ENCODE data around the gene TNIP1.

Gene TNIP1

DNA sequence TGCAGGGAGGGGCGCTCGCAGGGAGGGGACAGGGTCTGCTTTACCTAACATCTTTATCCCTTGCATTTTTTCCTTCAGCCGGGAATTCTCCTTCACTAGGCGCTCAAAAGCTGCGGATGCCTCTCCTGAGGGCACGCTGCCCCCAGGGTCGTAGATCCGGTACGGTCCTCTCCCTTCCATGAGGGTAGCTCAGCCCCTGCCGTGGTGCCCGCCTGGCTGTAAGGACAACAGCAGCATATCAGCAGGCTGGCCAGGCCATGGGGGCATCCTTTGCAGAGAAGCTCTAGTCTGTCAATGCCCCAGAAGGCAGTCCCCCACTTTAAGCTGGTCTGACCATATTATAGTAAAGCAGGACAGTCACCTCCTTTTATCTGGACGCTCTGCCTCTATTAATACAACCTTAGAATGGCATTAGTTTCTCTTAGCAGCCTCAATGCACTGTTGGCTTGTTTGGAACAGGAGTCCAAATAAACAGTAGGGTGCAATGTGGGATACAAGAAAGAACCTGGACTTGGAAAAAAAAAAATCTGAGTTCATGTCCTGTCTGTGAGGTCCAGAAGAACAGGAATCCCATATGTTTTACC lies 15.8 kb downstream of the TNIP1 start:
- no peak for DNase-seq (ENCODE audit: low spot score)

- DNase-seq (ENCODE audit: low spot score) = peak; percentile 91
Observed at GRCh38 chr5:151063142-151063989, 17.5 kb downstream of the TNIP1 start.

- DNase-seq (ENCODE audit: low spot score) = no peak
Observed at GRCh38 chr5:151062405-151063141, 18.3 kb downstream of the TNIP1 start.

- peak; percentile 49 for DNase-seq (ENCODE audit: low spot score)
Observed at GRCh38 chr5:151060742-151061141, 20.1 kb downstream of the TNIP1 start.

DNA sequence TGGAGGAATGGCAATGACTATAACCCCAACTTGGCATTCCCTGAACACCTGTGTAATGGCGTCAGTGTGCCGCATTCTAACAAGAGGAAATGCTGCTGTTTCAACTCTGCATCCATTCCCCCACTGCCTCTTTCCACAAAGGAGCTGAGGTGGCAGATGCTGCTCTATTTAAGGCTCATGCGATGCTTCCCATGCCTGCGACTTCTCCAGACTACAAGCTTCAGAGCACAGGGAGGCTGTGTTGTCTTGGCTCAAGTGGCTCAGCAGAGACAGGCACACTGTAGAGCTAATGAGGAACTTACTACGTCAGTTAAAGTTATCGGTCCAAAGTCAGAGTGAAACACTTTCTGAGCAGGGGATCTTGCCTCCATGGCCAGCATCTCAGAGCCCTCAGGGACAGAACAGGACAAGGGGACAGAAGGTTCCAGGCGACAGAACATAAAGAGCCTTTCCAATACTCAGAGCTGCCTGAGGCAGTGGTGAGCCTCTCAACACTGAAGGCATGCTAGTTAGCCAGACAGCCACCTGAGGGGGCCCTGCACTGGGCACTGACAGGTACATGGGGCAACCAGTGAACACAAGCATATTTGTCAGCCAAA lies 21.8 kb downstream of the TNIP1 start:
- DNase-seq (ENCODE audit: low spot score) = no peak

GRCh38 chr5:151058301-151058700 lies 22.5 kb downstream of the TNIP1 start:
- no peak for DNase-seq (ENCODE audit: low spot score)

GRCh38 chr5:151056379-151057325 lies 24.2 kb downstream of the TNIP1 start:
- DNase-seq (ENCODE audit: low spot score) = no peak

DNA sequence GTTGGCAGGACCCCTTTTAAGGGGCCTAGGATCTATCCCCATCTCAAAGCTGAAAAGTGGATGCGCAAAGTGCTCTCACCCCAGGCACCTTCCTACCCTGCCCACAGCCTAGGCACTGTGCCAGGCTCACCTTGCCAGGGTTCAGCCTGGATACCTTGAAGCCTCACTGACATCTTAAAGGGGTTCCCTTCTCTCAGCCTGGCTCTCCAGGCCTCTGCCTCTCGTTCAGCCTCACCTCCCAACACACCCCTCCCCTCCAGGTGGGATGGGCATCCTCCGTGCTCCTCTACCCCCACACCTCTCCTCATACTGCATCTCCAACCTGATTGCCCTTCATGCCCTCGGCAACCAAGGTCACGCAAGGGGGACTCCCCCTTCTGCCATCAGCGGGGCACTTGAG lies 25.5 kb downstream of the TNIP1 start:
- DNase-seq (ENCODE audit: low spot score) = no peak

DNA sequence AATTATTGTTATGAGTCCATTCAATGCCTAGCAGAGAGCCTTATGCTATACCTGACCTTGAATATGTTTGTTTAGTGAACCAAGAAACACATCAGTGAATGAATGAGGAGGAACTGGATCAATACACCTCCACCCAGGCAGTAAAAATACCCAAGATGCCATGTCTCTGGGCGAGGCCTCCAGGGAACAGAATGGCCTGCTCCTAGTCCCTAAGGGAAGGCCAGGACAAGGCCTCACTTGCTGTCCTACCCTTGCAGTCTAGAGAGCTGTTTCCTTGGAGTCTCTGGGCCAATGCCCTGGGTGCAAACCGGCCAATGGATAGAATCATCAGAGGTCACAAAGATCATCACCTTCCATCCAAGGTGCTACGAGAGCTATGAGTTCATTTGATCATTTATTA lies 26.1 kb downstream of the TNIP1 start:
- DNase-seq (ENCODE audit: low spot score) = no peak

GRCh38 chr5:151053796-151054462 lies 26.9 kb downstream of the TNIP1 start:
- DNase-seq (ENCODE audit: low spot score) = no peak

DNA sequence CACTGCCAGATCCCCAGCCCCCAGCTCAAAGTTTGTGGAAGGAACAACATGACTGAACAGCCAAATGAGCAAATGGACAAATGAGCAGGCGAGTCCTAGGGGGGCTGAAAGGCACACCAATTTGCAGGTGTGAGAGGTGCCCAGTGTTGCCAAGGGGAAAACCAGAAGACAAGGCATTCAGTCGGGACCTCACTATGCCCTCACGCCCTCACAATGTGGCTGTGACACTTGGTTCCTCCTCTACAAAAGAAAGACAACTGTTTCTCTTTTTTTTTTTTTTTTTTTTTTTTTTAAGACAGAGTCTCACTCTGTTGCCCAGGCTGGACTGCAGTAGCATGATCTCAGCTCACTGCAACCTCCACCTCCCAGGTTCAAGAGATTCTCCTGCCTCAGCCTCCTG lies 28.0 kb downstream of the TNIP1 start:
- no peak for DNase-seq (ENCODE audit: low spot score)

GRCh38 chr5:151051931-151052608 lies 28.8 kb downstream of the TNIP1 start:
- no peak for DNase-seq (ENCODE audit: low spot score)

GRCh38 chr5:151051066-151051930 lies 29.5 kb downstream of the TNIP1 start:
- DNase-seq (ENCODE audit: low spot score) = peak; percentile 84

DNA sequence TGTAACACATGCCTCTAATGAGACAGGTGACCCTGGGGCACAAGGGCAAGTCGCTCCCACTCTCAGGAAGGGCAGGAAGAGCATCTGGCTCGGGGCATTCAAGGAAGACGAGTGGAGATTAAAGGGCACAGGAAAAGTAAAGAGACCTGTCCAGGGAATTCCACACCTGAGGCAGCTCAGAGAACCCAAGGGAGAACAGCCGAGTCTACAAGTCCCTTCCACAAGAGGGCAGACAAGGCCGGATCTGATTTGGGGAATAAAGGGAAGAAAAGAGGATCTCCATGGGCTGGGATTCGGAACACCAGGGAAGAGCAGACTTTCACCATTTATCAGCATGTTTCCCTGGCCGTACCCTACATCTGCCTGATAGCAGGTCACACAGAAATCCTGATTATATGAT lies 32.3 kb downstream of the TNIP1 start:
- DNase-seq (ENCODE audit: low spot score) = peak; percentile 21

- DNase-seq (ENCODE audit: low spot score) = peak; percentile 48
Observed at GRCh38 chr5:151047814-151048425, 32.9 kb downstream of the TNIP1 start.

DNA sequence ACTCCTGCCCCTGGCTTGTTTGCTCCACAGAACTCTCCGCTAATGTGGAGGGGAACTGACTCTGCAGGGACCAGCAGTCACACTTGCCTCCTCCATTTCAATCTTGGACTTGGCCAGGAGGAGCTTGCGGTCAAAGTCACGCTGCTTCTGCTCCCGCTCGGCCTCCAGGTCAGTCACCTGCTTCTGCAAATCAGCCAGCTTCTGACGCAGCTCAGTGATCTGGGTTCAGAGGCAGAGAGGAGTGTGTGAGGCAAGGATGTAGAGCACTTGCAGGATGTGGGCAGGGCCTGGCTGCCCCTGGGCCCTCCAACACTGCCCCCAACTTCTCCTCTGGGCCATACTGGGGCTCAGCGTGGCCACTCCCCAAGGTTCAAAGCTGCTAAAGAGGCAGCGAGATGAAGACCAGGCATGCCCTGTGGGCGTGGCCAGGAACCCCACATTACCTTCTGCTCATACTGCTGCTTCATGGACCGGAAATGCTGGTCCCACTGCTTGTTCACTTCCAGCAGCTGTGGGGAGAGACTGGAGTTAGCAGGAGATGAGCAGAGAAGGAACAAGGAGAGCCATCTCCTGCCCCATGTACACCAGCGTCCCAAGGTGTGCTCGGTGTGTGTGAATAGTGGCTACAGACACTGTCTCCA lies 38.3 kb downstream of the TNIP1 start:
- no peak for DNase-seq (ENCODE audit: low spot score)

DNA sequence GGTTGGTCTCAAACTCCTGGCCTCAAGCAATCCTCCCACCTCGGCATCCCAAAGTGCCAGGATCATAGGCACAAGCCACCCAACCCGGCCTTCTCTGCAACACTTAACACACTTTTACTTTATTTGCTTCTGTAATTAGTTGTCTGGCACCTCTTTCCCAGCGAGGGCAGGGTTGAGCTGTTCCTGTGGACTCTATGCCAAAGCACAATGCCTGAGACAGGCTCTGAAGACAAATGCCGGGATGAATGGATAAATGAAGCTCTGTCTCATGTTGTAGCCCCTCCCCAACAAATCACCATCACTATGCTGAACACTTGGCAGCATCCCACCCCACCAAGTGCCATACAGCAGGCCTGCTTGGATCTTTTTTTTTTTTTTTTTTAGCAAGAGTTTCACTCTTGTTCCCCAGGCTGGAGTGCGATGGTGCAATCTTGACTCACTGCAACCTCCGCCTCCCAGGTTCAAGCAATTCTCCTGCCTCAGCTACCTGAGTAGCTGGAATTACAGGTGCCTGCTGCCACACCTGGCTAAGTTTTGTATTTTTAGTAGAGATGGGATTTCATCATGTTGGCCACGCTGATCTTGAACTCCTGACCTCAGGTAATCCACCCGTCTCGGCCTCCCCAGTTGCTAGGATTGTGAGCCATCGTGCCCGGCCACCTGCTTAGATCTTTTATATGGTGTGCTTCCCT lies 39.1 kb downstream of the TNIP1 start:
- no peak for DNase-seq (ENCODE audit: low spot score)
